ENCODE measurements around the gene ARID5B.

DNA sequence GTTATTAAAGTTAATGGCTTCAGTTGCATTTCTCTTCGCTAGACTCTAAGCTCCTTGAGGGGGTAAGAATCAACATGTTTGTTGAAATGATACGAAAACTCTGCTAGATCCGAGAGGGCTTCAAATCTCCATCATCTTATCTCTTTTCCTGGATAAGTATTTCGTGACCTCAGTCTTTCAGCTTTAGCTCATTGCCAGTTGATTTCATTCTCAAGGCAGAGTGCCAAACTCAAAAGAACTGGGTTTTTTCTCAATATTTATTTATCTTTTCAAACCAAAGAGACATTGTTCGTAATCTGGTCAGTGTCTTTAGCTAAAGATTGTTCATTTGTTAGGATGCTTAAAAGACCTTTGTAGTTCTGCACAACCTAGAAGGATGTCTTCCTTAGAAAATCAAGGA is 108.9 kb downstream of the ARID5B start:
- TF ChIP-seq CTCF (IDR thresholded peaks at IDR 0.05; ENCODE audit: borderline replicate concordance, extremely low read depth, low read length, poor library complexity, severe bottlenecking) (no peak), EZH2 (IDR thresholded peaks at IDR 0.05; ENCODE audit: borderline replicate concordance, low read depth, low read length, severe bottlenecking) (no peak)
